K562 (cell line): Measurements from ENCODE around the gene CD14. TPM values are rescaled to one million over a fixed set of nuclear protein-coding genes. Genes with fewer than 3 reads are reported as not detected.

ENCODE experiments used
- DMBX1 ChIP-seq: fragments of 250-450 bp; sonication (Bioruptor Pico); IDR thresholded peaks from 2 replicates; pipeline ENCODE4 v1.8.0; 2022; ENCODE audit warnings: inconsistent platforms, mild to moderate bottlenecking, moderate library complexity, borderline replicate concordance
- HES1 ChIP-seq: fragments of 450-650 bp; IDR thresholded peaks from 2 replicates; pipeline ENCODE4 v1.6.1; 2016; ENCODE audit warnings: low read depth, mild to moderate bottlenecking, moderate library complexity
- HSF4 ChIP-seq: fragments of 250-450 bp; sonication (Bioruptor Pico); IDR thresholded peaks from 2 replicates; pipeline ENCODE4 v2.1.2; 2022; ENCODE audit warnings: mild to moderate bottlenecking, moderate library complexity, borderline replicate concordance
- KDM2B ChIP-seq: fragments of 250-450 bp; sonication (Bioruptor Pico); IDR thresholded peaks from 2 replicates; pipeline ENCODE4 v1.8.0; 2021; ENCODE audit warnings: mild to moderate bottlenecking, moderate library complexity
- MAFF ChIP-seq: IDR thresholded peaks from 2 replicates; pipeline ENCODE4 v1.6.1; 2012; ENCODE audit warnings: low read length, improper control_type of control experiment
- MCM3 ChIP-seq: fragments of 450-650 bp; IDR thresholded peaks from 2 replicates; pipeline ENCODE4 v1.6.1; 2016
- MECOM ChIP-seq: fragments of 250-450 bp; sonication (Bioruptor Pico); IDR thresholded peaks from 2 replicates; pipeline ENCODE4 v1.8.0; 2022; ENCODE audit warnings: inconsistent platforms
- RREB1 ChIP-seq: fragments of 250-450 bp; sonication (Bioruptor Pico); IDR thresholded peaks from 2 replicates; pipeline ENCODE4 v1.4.0; 2020
- ZNF184 ChIP-seq: sonication (generic); formaldehyde crosslinking; IDR thresholded peaks from 2 replicates; pipeline ENCODE4 v1.5.0; 2020; ENCODE audit warnings: missing genetic modification reagents
- ZNF41 ChIP-seq: fragments of 250-450 bp; sonication (Bioruptor Pico); conservative IDR thresholded peaks from 2 replicates; pipeline ENCODE4 v1.4.0; 2020; ENCODE audit warnings: mild to moderate bottlenecking
- ZNF57 ChIP-seq: fragments of 450-650 bp; formaldehyde crosslinking; IDR thresholded peaks from 2 replicates; pipeline ENCODE4 v1.4.0; 2020; ENCODE audit warnings: mild to moderate bottlenecking, moderate library complexity
- polyA plus RNA-seq, 8 experiments: library from polyadenylated mRNA; depleted of rRNA in 4 of 8; stranded (reverse) in 5 of 8; unstranded in 3 of 8; fragments of >200 nt; fragmentation: Nextera tagmentation in 2 of 8; fragmentation: Illumina TruSeq in 1 of 8; extraction: Ambion mirVana in 2 of 8; extraction: Trizol in 1 of 8; gene quantifications; 2 replicates each; pipeline versions ENCODE4 v1.2.1 to v1.2.3, GENCODE V29; 2011 to 2014; ENCODE audit warnings: inconsistent platforms in 1 of 8, missing spikeins in 1 of 8
- total RNA-seq, 7 experiments: library from RNA; depleted of rRNA in 6 of 7; stranded (reverse); fragments of >200 nt in 6 of 7; fragmentation: Illumina TruSeq in 2 of 7; extraction: Trizol in 2 of 7; gene quantifications; 2 replicates each; pipeline versions ENCODE4 v1.2.1 to v1.2.3, GENCODE V29; 2011 to 2021; ENCODE audit warnings: low replicate concordance in 1 of 7
- TF ChIP-seq, protein P1 (sequence below), 2 experiments: fragments of 450-650 bp in 1 of 2; sonication (generic) in 1 of 2; formaldehyde crosslinking in 1 of 2; IDR thresholded peaks; 2 replicates each; pipeline versions ENCODE4 v1.7.1 to v1.9.0; 2016 to 2022; ENCODE audit warnings: inconsistent platforms in 1 of 2, mild to moderate bottlenecking in 1 of 2, missing genetic modification reagents in 1 of 2

Gene CD14
- total and polyA plus RNA-seq, 9 of the 15 experiments (the other 6 are each of a cell fraction or from before 2014, with no cell fraction given): 0.07 to 0.47 (median 0.14) TPM; not detected in 2

GRCh38 chr5:140639148-140639981, 6.4 kb upstream of the CD14 start, which contains the start of gene TMCO6 (continued):
- TF ChIP-seq RREB1 (CRISPR knock-in tag): no peak
- TF ChIP-seq KDM2B (CRISPR knock-in tag): no peak
- TF ChIP-seq, protein P1, sequence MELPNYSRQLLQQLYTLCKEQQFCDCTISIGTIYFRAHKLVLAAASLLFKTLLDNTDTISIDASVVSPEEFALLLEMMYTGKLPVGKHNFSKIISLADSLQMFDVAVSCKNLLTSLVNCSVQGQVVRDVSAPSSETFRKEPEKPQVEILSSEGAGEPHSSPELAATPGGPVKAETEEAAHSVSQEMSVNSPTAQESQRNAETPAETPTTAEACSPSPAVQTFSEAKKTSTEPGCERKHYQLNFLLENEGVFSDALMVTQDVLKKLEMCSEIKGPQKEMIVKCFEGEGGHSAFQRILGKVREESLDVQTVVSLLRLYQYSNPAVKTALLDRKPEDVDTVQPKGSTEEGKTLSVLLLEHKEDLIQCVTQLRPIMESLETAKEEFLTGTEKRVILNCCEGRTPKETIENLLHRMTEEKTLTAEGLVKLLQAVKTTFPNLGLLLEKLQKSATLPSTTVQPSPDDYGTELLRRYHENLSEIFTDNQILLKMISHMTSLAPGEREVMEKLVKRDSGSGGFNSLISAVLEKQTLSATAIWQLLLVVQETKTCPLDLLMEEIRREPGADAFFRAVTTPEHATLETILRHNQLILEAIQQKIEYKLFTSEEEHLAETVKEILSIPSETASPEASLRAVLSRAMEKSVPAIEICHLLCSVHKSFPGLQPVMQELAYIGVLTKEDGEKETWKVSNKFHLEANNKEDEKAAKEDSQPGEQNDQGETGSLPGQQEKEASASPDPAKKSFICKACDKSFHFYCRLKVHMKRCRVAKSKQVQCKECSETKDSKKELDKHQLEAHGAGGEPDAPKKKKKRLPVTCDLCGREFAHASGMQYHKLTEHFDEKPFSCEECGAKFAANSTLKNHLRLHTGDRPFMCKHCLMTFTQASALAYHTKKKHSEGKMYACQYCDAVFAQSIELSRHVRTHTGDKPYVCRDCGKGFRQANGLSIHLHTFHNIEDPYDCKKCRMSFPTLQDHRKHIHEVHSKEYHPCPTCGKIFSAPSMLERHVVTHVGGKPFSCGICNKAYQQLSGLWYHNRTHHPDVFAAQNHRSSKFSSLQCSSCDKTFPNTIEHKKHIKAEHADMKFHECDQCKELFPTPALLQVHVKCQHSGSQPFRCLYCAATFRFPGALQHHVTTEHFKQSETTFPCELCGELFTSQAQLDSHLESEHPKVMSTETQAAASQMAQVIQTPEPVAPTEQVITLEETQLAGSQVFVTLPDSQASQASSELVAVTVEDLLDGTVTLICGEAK (IDR thresholded peaks at IDR 0.05): no peak
- TF ChIP-seq, protein P1 (CRISPR knock-in tag; IDR thresholded peaks at IDR 0.05): no peak
- no peak for TF ChIP-seq ZNF57 (CRISPR knock-in tag)
- no peak for TF ChIP-seq MAFF
- TF ChIP-seq DMBX1 (CRISPR knock-in tag): no peak
- no peak for TF ChIP-seq HSF4 (CRISPR knock-in tag)
- TF ChIP-seq MECOM (CRISPR knock-in tag): no peak
- no peak for TF ChIP-seq MCM3
- no peak for TF ChIP-seq ZNF184 (CRISPR knock-in tag)
- TF ChIP-seq ZNF41 (CRISPR knock-in tag): no peak
- TF ChIP-seq HES1: no peak
